Keratinocyte (primary cell): Measurements from ENCODE around the gene ZFP62. TPM values are rescaled to one million over a fixed set of nuclear protein-coding genes. Genes with fewer than 3 reads are reported as not detected.

Source experiments
- DNase-seq: peaks from one replicate; pipeline ENCODE4 v3.0.0-alpha.2; 2011; ENCODE audit warnings: low read depth, missing footprints, low spot score
- FAIRE-seq: peaks from 2 replicates; lab custom pipeline; 2011; peaks lifted over from hg19 to GRCh38; lab: Jason Lieb, UNC
- H2AFZ ChIP-seq: 2 replicates; pipeline ENCODE4 v1.6.0; 2012; ENCODE audit warnings: low read length, control low read depth, inconsistent platforms; ENCODE audit not compliant: control insufficient read depth
- H3K27ac ChIP-seq: 2 replicates; pipeline ENCODE4 v1.5.1; 2011; ENCODE audit warnings: low read length; ENCODE audit not compliant: control insufficient read depth, insufficient read depth
- H3K27me3 ChIP-seq: 3 replicates; pipeline ENCODE4 v1.6.0; 2011; ENCODE audit warnings: low read length; ENCODE audit not compliant: control insufficient read depth, insufficient read depth; ENCODE audit errors: extremely low read depth
- H3K36me3 ChIP-seq, 2 experiments: 2 replicates in 1 of 2; 3 replicates in 1 of 2; pipeline ENCODE4 v1.5.1; 2011; ENCODE audit warnings: low read length in 2 of 2, mild to moderate bottlenecking in 1 of 2; ENCODE audit not compliant: control insufficient read depth in 2 of 2, insufficient read depth in 2 of 2; ENCODE audit errors: extremely low read depth in 1 of 2
- H3K4me1 ChIP-seq: 3 replicates; pipeline ENCODE4 v1.5.1; 2011; ENCODE audit warnings: low read length; ENCODE audit not compliant: control insufficient read depth, insufficient read depth; ENCODE audit errors: extremely low read depth
- H3K4me2 ChIP-seq: 3 replicates; pipeline ENCODE4 v1.6.0; 2011; ENCODE audit warnings: low read depth, low read length; ENCODE audit not compliant: control insufficient read depth, insufficient read depth; ENCODE audit errors: extremely low read depth
- H3K4me3 ChIP-seq, 3 experiments: fragments of 200-600 bp in 1 of 3; sonication (generic) in 1 of 3; 2 replicates in 2 of 3; 3 replicates in 1 of 3; pipeline ENCODE4 v1.5.1; 2011 to 2016; ENCODE audit warnings: low read length in 3 of 3, mild to moderate bottlenecking in 3 of 3, control low read depth in 2 of 3, inconsistent platforms in 1 of 3, low read depth in 1 of 3, mixed read lengths in 1 of 3, mixed run types in 1 of 3, moderate library complexity in 1 of 3; ENCODE audit not compliant: control insufficient read depth in 2 of 3, insufficient read depth in 2 of 3; ENCODE audit errors: extremely low read depth in 1 of 3
- H3K79me2 ChIP-seq: 2 replicates; pipeline ENCODE4 v1.6.0; 2012; ENCODE audit warnings: low read length; ENCODE audit not compliant: control insufficient read depth, insufficient read depth
- H3K9ac ChIP-seq: 3 replicates; pipeline ENCODE4 v1.6.0; 2011; ENCODE audit warnings: low read length; ENCODE audit not compliant: control insufficient read depth, insufficient read depth; ENCODE audit errors: extremely low read depth
- H3K9me1 ChIP-seq: 3 replicates; pipeline ENCODE4 v1.6.0; 2011; ENCODE audit warnings: low read length; ENCODE audit not compliant: control insufficient read depth, insufficient read depth; ENCODE audit errors: extremely low read depth
- H3K9me3 ChIP-seq: 2 replicates; pipeline ENCODE4 v1.5.1; 2012; ENCODE audit warnings: low read depth, low read length; ENCODE audit not compliant: control insufficient read depth
- H4K20me1 ChIP-seq: 3 replicates; pipeline ENCODE4 v1.6.0; 2011; ENCODE audit warnings: low read length; ENCODE audit not compliant: control insufficient read depth, insufficient read depth; ENCODE audit errors: extremely low read depth
- CTCF ChIP-seq, 3 experiments: IDR thresholded peaks in 1 of 3; conservative IDR thresholded peaks in 1 of 3; optimal IDR thresholded peaks in 1 of 3; 2 replicates in 2 of 3; 3 replicates in 1 of 3; pipeline versions ENCODE3 to v1.5.1; 2011; ENCODE audit warnings: low read length in 3 of 3, mild to moderate bottlenecking in 3 of 3, moderate library complexity in 2 of 3, control low read depth in 1 of 3, inconsistent platforms in 1 of 3; ENCODE audit not compliant: insufficient read depth in 2 of 3; ENCODE audit errors: extremely low read depth in 1 of 3
- EZH2 ChIP-seq: IDR thresholded peaks from one replicate; pipeline ENCODE4 v1.6.1; 2012; ENCODE audit warnings: inconsistent platforms, mild to moderate bottlenecking, low read length, moderate library complexity
- dilution Hi-C: fragments of 300-500 bp; cut with MboI; formaldehyde crosslinking; loops from one replicate; pipeline ENCODE4 v1.7.0; 2020; ENCODE audit warnings: low sequenced_read_pairs; ENCODE audit not compliant: extremely low pct_ligation_motif_present
- polyA plus RNA-seq, 5 experiments: library from polyadenylated mRNA; depleted of rRNA in 3 of 5; stranded (reverse) in 3 of 5; stranded (forward) in 1 of 5; unstranded in 1 of 5; fragments of >200 nt; gene quantifications; 1 replicate in 1 of 5; 2 replicates in 3 of 5; 3 replicates in 1 of 5; pipeline versions ENCODE4 v1.2.1 to v1.2.3, GENCODE V29; 2011 to 2012; ENCODE audit warnings: missing spikeins in 2 of 5, low read depth in 1 of 5, low replicate concordance in 1 of 5

The ZFP62 gene
- polyA plus RNA-seq, 1 donor (not counting 4 experiments of a cell fraction or from before 2014, with no cell fraction given) = 21.5 TPM

DNA sequence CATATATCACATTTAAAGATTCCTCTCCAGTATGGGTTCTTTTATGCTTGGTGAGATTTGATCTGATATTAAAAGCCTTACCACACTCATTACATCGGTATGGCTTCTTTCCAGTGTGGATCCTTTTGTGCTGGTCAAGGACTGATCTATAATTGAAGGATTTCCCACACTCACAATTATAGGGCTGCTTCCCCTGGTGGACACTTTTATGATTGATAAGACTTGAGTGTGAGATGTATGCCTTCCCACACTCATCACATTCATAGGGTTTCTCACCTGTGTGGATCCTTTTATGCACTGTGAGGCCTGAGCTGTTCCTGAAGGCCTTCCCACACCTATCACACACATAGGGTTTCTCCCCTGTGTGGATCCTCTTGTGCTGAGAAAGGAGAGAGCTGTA lies 12.2 kb downstream of the ZFP62 start:
- no peaks in the 10 kb centered on the region for H4K20me1 ChIP-seq
- no peak overlapping the region for H3K27ac ChIP-seq
- TF ChIP-seq EZH2 (no peak), CTCF (optimal IDR thresholded peaks at IDR 0.05 in 1 of 3, IDR thresholded peaks at IDR 0.05 in 1 of 3, conservative IDR thresholded peaks at IDR 0.05 in 1 of 3; ENCODE audit: extremely low read depth in 1 of 3, insufficient read depth in 2 of 3, low read length in 3 of 3) (no peak)
- dilution Hi-C loops = no loop called here
- peaks cover 10% of the 10 kb centered on the region for H3K9me3 ChIP-seq
- H3K4me2 ChIP-seq = no peak overlapping the region
- no peak overlapping the region for H3K9ac ChIP-seq
- DNase-seq (no peak), FAIRE-seq (no peak)
- H3K4me1 ChIP-seq = no peaks in the 10 kb centered on the region
- H3K4me3 ChIP-seq = no peak overlapping the region
- no peak overlapping the region for H2AFZ ChIP-seq
- peaks cover 20 to 21% of the 10 kb centered on the region in 2 experiments for H3K36me3 ChIP-seq
- H3K27me3 ChIP-seq = no peaks in the 10 kb centered on the region
- no peaks in the 10 kb centered on the region for H3K79me2 ChIP-seq
- no peaks in the 10 kb centered on the region for H3K9me1 ChIP-seq

GRCh38 chr5:180848265-180848664 lies 12.8 kb downstream of the ZFP62 start:
- dilution Hi-C loops = no loop called here
- Histone ChIP-seq H2AFZ (no peak overlapping the region), H3K9me3 (peaks cover 10% of the 10 kb centered on the region), H3K27ac (no peak overlapping the region), H3K4me3 (no peak overlapping the region), H3K79me2 (no peaks in the 10 kb centered on the region), H3K4me1 (no peaks in the 10 kb centered on the region), H3K36me3 (peaks cover 20 to 21% of the 10 kb centered on the region in 2 experiments), H3K27me3 (no peaks in the 10 kb centered on the region), H3K4me2 (no peak overlapping the region), H3K9ac (no peak overlapping the region), H4K20me1 (no peaks in the 10 kb centered on the region), H3K9me1 (no peaks in the 10 kb centered on the region)
- TF ChIP-seq EZH2 (no peak), CTCF (optimal IDR thresholded peaks at IDR 0.05 in 1 of 3, IDR thresholded peaks at IDR 0.05 in 1 of 3, conservative IDR thresholded peaks at IDR 0.05 in 1 of 3; ENCODE audit: extremely low read depth in 1 of 3, insufficient read depth in 2 of 3, low read length in 3 of 3) (no peak)
- DNase-seq = no peak
- FAIRE-seq = no peak
